ENCODE data around the gene CCL11. TPM values are rescaled to one million over a fixed set of nuclear protein-coding genes. Genes with fewer than 3 reads are reported as not detected.

Gene CCL11
- total and polyA plus RNA-seq, 8 donors = 2.0 to 80.0 (median 3.4) TPM; not detected in 2

DNA sequence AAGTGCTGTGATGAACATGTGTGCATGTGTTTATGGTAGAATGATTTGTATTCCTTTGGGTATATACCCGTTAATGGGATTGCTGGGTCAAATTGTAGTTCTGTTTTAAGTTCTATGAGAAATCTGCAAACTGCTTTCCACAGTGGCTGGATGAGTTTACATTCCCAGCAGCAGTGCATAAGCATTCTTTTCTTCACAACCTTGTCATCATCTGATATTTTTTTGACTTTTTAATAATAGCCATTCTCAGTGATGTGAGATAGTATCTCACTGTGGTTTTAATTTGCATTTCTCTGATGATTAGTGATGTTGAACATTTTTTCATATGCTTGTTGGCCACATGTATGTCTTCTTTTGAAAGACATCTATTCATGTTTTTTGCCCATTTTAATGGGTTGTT, 52.2 kb downstream of the CCL11 start:
- H3K9me3 ChIP-seq = peaks cover 0 to 5% (median 0%) of the 10 kb centered on the region in 4 donors
- intact Hi-C loops (cut with DNase I; ENCODE audit: low total_unique reads) = no loop called here
- TF ChIP-seq EP300 (IDR thresholded peaks at IDR 0.05) (no peak), POLR2AphosphoS5 (IDR thresholded peaks at IDR 0.05) (no peak), POLR2A (IDR thresholded peaks at IDR 0.05) (no peak)

More for the DNA sequence above, 52.2 kb downstream of the CCL11 start:
- Histone ChIP-seq H3K4me3 (no peak overlapping the region), H3K27ac (no peak overlapping the region), H3K27me3 (no peaks in the 10 kb centered on the region), H3K36me3 (no peaks in the 10 kb centered on the region), H3K4me1 (no peaks in the 10 kb centered on the region)
- 68 to 80% (median 70%) methylated on average over 1 of the region's 1 CpG for WGBS, 5 donors
- no peak for DNase-seq

Other genes with a start within 250 kb of the CCL11 start
- gene CCL2, start 30.5 kb upstream of the CCL11 start, total RNA-seq = 10 to 100 TPM in 3 of 5 donors, 1 to 10 TPM in 2; 3.8 to 29.9 (median 11.1) TPM
- 100 to 1,000 TPM in 1 of 3 donors, 10 to 100 TPM in 2; 30.8 to 194 (median 81.8) TPM for gene CCL2, start 30.5 kb upstream of the CCL11 start, polyA plus RNA-seq
- gene CCL7, start 15.5 kb upstream of the CCL11 start, total RNA-seq = not detected
- gene CCL7, start 15.5 kb upstream of the CCL11 start, polyA plus RNA-seq = not detected
- gene CCL8, start 33.7 kb downstream of the CCL11 start, total RNA-seq = 1 to 10 TPM in 2 of 5 donors, not detected in 3; 1.3 to 6.7 TPM
- 1 to 10 TPM in 2 of 3 donors, under 1 TPM in 1; 0.63 to 3.6 (median 2.4) TPM for gene CCL8, start 33.7 kb downstream of the CCL11 start, polyA plus RNA-seq
- gene CCL13, start 70.7 kb downstream of the CCL11 start, total RNA-seq = 10 to 100 TPM in 1 of 5 donors, not detected in 4; 29.5 TPM
- 10 to 100 TPM in 1 of 3 donors, 1 to 10 TPM in 1, under 1 TPM in 1; 0.65 to 17.3 (median 6.7) TPM for gene CCL13, start 70.7 kb downstream of the CCL11 start, polyA plus RNA-seq
- gene CCL1, start 77.5 kb downstream of the CCL11 start, total RNA-seq = not detected
- gene CCL1, start 77.5 kb downstream of the CCL11 start, polyA plus RNA-seq = not detected